ENCODE results near the gene KHDRBS2. TPM values are rescaled to one million over a fixed set of nuclear protein-coding genes. Genes with fewer than 3 reads are reported as not detected.
"Not testable (repeated sequence)": the region's sequence is repeated elsewhere in the genome, so short reads cannot be mapped to it uniquely, and the experiment has no call there.

The KHDRBS2 gene
- total RNA-seq, 1 experiment from 2014 or later, result not detected

DNA sequence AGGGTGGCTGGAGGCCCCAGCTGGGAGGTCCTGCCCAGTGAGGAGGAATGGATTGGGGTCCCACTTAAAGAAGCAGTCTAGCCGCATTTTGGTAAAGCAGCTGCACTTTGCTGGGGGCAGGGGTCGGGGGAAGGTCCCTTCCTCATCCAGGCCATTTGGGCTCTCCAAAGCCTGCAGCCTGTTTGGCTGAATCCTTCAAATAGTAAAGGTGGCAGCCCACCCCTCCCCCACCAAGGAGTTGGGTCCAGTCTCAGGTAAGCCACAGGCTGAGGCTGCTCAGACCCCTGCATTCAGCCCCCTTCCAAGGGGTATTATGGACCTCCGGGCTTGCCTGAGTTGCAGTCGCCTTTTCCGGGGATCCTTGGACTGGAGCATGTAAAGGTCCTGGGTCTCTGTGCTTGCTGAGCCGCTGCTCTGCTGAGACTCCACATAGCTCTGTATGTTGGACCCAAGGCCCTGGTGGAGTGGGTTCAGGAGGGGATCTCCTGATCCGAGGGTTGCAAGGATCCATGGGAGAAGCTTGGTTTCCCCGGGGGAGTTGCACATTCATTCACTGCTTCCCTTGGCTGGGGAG lies 417.4 kb downstream of the KHDRBS2 start:
- no peak for DNase-seq (ENCODE audit: low spot score)

DNA sequence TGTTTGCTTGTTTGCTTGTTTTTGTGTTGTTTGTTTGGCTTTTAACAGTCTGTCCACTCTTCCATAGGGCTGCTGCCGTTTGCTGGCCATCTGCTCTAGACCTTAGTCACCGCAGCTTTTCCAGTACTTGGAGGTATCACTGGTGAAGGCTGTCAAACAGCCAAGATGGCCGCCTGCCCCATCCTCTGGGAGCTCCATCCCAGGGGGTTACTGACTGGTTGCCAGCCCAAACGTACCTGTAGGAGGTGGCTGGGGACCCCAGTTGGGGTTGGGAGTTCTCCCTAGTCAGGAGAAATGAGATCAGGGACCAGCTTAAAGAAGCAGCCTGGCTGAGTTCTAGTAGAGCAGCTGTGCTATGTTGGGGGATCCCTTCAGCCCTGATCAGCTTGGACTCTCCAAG lies 418.4 kb downstream of the KHDRBS2 start:
- no peak for DNase-seq (ENCODE audit: low spot score)

DNA sequence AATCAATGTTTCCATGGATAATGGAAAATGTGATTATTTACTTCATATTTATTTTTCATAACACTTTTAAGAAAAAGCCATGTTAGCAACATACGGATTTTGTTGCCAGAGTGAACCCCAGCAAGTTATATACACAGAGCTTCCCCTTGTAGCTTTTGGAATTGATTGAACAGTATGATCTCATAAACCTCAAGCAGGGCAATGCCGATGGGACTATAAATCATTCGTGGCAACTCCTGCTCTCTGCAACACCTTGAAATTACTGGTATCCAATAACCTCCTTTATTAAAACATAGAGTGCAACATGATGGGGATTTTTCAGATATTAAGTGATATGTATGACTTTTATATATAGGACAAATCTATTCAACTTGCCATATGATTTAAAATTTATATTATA lies 428.5 kb downstream of the KHDRBS2 start:
- no peak for DNase-seq (ENCODE audit: low spot score)

DNA sequence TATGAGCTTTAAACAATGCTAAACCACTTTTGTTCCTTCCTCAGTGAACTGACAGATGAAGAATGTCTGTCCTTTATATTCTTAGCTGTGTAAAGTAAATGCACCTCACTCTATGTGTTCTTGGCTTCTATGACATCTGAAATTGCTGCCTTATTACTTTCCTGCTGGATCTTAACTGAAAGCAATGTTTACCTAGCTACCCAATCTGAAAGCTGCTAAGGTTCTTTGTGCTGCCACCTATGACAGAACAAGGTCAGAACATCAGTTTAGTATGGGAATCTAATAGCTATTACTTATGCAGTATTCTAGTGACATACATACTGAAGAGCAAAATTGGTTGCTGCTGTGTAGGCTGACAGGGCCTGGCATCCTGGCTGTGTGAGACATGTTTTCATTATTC lies 444.1 kb downstream of the KHDRBS2 start:
- no peak for DNase-seq (ENCODE audit: low spot score)

DNA sequence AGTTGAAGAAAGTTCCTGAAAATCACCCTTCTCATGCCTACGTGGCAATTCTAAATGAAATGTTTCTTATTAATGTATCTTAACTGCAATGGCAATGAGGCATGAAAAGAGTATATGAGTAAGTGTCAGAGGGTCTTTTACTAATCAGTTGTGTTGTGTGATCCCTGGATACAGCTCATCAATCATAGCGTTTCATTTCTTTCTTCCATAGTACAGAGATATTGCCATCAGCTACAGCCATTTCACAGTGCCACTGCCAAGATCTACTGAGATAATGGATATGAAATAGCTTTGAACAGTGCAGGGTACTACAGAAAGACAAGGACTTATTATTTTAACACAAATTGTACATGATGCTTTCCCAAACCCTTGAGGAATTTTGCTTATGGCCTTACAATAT lies 450.8 kb downstream of the KHDRBS2 start:
- DNase-seq (ENCODE audit: low spot score), result no peak

DNA sequence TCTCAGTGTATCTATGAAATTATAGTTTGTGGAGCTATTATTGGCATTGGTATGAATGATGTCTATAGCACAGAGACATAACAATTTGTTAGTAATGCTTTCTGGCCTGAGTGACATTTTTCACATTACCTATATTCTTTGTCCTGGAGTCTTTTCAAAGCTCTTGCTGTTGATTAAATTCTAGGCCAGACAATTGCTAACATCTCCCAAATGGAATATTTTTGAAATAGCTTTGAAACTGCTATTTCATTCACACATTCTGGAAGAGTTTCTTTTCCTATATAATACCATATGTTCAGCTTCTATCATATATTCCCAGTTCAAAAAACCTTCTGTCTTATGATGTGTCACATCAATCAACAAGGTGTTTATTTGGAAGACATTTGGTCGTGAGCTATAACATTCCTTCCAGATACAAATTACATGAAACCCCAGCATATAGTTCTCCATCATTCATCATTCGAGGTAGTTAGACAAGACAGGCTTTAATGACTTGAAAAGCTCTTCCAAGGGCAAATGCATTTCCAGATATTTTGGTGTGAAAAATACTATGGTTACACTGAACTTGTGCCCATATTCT lies 452.8 kb downstream of the KHDRBS2 start:
- no peak for DNase-seq (ENCODE audit: low spot score)

DNA sequence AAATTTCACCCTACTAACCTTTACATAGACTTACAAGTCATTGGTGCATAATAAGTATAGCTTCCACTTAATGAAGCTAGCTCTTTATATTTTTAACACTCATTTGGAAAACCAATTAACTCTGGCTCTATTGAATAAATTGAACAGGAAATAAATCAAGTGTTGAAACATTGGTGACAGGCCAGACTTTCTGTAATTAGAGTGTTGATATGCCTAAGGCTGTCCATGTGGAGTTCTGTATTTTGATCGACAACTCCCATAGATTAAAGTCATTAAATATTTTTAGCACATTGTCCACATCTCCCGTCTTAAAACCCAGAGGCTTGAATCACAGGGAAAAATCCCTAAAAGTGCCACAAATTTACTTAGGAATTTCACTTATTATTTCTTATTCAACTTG lies 468.3 kb downstream of the KHDRBS2 start:
- no peak for DNase-seq (ENCODE audit: low spot score)

DNA sequence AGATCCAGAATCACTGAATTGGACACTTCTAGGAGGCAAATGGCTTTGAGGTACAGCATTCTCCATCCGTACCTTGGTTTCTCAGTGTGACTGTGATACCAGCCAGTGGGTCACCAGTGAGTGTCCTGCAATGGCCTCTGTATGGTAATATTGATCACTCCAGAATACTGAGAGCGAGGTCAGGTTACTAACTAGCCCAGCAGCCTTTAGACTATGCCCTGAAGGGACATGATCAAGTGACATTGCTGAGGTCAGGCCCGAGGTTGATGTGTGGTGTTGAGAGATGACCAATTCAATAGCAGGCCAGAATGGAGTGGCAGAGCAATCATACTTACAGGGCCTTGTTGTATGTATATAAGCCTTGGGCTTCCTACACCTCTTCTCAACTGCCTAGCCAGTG lies 476.0 kb downstream of the KHDRBS2 start:
- no peak for DNase-seq (ENCODE audit: low spot score)

DNA sequence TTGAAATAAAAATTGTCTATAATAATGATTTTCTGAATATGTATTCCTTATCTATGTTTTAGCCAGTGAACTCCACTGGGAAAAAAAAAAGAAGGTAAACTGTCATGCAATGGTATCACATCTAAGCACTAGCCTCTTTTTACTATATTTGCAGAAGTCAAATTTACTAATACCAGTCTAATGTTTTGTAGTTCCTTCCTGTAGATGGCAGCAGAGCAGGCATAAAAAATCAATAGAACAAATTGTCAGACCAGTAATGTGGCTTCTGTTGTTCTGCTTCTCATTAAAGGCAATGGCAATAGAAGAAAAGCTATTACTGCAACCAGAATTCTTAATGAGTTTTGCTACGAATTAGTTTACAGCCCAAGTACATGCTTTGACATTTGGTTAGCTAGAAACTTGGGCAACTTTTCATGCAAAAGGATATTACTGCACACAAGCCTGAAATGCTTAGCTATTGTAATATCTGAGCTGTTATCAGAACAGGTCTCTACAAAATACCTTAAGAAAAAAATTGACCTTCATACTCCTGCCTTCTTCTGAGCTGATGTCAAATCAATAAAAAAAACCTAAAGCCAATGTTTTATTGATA lies 476.9 kb downstream of the KHDRBS2 start:
- peak; percentile 59 for DNase-seq (ENCODE audit: low spot score)

DNA sequence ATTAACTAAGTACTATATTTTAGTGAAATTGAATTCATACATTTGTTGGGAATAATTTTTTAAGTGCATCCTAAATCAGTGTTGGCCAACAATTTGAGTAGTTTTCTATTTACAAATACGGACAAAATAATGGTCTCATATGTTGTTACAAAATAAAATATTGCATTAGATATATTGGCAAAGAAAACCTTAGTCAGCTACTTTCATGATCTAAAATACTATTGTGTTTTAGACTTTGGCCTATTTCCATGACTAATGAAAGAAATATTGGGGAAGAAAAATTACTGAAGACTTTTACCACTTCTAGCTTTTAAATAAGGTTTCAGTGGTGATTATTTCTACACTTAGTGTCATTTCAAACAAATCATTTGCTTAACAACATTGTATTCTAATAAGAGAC lies 498.0 kb downstream of the KHDRBS2 start:
- no peak for DNase-seq (ENCODE audit: low spot score)

DNA sequence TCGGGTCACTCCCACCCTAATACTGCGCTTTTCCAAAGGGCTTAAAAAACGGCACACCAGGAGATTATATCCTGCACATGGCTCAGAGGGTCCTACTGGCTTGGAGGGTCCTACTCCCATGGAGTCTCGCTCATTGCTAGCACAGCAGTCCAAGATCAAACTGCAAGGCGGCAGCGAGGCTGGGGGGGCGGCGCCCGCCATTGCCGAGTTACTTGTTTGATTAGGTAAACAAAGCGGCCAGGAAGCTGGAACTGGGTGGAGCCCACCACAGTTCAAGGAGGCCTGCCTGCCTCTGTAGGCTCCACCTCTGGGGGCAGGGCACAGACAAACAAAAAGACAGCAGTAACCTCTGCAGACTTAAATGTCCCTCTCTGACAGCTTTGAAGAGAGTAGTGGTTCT lies 516.6 kb downstream of the KHDRBS2 start:
- not testable (repeated sequence) for DNase-seq (ENCODE audit: low spot score)

DNA sequence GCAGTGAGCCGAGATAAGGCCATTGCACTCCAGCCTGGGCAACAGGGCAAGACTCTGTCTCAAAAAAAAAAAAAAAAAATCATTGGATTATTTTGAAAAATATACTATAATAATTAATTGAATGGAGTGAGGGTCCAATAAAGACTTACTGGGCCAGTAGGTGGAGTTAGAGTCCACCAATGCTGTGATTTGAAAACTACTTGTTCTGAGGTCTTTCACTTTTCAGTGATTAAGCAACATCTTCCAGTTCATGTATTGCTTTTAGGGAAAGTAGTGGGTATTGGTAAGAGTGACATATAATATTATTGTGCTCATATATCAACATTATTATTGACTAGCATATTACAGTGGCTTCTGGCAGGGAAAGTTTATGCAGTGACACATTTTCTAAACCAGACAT lies 530.3 kb downstream of the KHDRBS2 start:
- DNase-seq (ENCODE audit: low spot score), result no peak

DNA sequence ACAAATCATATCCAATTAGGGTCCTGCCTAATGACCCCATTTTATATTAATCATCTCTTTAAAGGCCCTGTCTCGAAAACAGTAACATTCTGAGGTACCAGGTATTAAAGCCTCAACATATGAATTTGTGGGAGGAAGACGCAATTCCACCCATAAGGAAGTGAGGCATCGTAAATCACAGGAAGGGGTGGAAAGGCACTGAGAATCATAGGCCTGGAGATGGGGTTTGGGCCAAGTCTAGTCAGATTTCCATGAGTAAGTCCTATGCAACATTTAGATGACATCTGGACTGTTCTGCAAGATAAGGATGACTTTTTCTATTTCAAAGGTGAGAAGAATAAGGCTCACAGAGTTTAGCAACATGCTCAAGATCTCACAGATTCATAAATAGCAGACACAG lies 534.0 kb downstream of the KHDRBS2 start:
- DNase-seq (ENCODE audit: low spot score), result no peak

DNA sequence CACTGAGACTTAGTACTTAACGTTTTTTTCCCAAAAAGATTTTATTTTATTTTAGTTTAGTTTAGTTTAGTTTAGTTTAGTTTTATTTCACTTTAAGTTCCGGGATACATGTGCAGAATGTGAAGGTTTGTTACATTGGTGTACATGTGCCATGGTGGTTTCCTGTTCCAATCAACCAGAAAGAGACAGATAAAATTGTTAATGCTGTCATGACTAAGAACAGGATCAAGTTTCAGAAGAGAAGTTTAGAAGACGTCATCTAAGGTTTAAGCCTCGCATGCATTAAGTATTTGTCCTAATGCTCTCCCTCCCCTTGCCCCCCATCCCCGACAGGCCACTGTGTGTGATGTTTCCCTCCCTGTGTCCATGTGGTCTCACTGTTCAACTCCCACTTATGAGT lies 540.0 kb downstream of the KHDRBS2 start:
- DNase-seq (ENCODE audit: low spot score), result no peak

DNA sequence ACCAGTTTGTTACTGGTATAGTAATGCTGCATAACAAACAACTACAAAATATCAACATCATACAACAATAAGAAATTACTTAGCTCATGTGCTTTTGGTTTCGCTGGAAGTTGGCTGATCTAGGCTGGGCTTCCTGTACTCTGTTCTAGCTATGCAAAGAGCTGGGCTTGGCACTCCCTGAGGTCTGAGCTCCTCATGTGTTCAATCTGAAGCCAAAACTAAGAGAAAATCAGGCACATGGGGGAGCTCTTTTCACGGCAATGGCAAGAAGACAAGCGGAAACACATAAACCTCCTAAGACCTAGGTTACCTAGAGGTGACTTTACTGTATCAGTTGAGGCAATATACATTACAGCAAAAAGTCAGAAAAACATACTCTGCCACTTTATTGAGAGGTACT lies 574.2 kb downstream of the KHDRBS2 start:
- DNase-seq (ENCODE audit: low spot score), result peak; percentile 16

DNA sequence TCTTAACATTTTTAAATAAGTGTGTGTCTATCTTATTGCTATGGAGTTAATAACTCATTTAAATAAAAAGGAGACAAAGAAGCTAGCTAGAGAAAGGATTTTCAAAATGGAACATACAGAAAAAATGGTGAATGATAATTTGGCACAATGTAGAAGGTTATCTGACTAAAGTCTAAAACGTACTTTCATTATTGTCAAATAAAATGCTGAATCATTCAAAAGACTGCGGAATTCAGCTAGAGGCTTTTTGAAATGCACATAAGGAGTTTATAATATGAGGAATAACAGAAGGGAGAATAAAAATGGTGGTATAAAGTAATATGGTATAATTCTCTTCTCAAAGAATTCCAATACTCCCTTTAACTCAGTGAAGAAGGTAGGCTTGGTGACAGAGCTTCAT lies 597.9 kb downstream of the KHDRBS2 start:
- DNase-seq (ENCODE audit: low spot score), result no peak

DNA sequence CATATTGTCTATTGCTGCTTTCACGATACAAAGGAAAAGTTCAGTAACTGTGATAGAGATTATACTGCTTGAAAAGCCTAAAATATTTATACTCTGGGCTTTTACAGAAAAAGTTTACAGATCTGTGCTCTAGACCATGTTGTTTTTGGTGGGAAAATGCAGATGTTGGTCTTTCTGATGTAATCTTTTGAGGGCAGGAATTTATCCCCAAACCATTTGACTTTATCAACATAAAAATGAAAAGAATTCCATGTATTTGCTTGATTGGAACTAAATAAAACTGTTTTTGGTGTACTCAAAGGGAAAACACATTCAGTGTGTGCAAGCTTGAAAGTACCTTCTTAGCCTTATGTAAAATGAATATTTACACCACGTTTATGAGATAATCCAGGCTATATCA lies 603.5 kb downstream of the KHDRBS2 start:
- no peak for DNase-seq (ENCODE audit: low spot score)

DNA sequence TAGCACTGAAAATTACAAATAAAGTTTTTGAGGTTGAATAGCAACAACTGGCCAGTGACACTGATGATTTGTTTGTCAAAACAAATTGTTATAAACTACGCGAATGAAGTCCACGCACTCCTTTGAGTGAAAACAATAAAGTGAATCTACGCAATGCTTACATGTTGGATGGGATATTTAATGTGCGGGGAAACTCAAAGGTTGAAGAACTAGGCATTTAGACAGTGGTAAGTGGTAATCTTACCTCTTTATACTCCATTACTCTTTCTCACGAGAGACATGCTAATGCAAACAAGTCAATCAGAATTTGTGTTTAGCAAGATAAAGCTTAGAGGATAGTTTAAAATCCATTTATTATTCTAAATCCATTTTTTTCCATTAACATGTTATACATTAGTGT lies 606.4 kb downstream of the KHDRBS2 start:
- DNase-seq (ENCODE audit: low spot score), result no peak

DNA sequence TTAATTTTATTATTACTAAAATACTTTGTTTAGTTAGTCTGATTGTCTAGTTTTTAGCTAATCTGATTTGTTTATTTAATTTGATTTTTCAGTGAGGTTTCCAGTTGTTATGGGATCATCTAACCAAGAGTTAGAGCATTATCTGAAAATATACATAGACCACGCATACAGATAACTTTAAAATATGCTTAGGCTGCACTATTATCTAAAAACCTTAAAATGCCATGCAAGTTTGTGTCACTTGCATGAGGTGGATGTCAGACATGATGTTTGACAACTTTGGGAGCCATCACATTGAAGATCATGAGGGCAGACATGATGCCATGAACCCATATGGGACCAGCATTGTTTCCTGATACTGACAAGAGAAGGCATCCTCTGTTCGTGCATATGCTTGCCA lies 610.3 kb downstream of the KHDRBS2 start:
- no peak for DNase-seq (ENCODE audit: low spot score)

DNA sequence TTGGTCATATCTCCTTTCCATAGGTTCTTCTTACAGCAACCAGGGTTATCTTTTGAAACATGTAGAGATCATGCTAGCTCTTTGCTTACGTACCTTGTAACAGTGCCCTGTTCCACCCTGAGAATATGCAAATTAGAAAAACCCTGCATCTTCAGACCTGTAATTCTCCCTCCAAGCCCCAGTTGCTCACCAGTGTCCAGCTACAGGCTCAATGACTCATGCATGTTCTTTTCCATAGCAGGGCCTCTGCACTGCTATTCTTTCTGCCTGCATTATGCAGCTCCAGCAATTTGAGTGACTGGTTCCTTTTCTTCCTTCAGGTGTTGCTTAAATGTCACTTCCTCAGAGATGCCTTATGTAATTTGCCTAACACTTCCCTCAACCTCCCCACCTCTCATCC lies 636.2 kb downstream of the KHDRBS2 start:
- no peak for DNase-seq (ENCODE audit: low spot score)

DNA sequence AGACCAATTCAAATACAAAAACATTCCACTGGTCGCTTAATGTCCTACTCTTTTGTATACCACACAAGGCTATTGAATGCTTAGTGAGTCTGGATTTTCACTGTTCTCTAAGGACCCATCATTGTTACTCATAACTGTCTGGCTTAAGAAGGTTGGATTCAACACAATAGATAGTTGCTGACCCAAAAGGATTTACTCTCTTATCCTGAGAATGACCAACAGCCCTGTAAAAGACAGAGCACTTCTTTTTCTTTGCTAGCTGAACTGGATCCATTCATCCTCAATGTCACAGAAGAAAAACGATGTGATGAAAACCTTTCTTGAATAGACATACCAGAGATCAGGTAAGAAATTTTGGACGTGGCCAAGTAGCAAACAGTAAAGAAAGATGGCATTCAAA lies 645.6 kb downstream of the KHDRBS2 start:
- no peak for DNase-seq (ENCODE audit: low spot score)
